Testis (tissue), 2 donors: ENCODE data around the gene SAMD11.

ENCODE experiments used
- POLR2A ChIP-seq: fragments of 450-650 bp; IDR thresholded peaks from one replicate; pipeline ENCODE4 v1.6.1; 2017; ENCODE audit warnings: antibody characterized with exemption, mild to moderate bottlenecking, moderate library complexity
- TF ChIP-seq, protein P1 (sequence below), 3 experiments: fragments of 450-650 bp in 2 of 3; fragments of 200-600 bp in 1 of 3; sonication (generic) in 1 of 3; IDR thresholded peaks; one replicate each; pipeline ENCODE4 v1.5.1; 2016 to 2019; ENCODE audit warnings: antibody characterized with exemption in 3 of 3, mild to moderate bottlenecking in 2 of 3, moderate library complexity in 1 of 3

DNA sequence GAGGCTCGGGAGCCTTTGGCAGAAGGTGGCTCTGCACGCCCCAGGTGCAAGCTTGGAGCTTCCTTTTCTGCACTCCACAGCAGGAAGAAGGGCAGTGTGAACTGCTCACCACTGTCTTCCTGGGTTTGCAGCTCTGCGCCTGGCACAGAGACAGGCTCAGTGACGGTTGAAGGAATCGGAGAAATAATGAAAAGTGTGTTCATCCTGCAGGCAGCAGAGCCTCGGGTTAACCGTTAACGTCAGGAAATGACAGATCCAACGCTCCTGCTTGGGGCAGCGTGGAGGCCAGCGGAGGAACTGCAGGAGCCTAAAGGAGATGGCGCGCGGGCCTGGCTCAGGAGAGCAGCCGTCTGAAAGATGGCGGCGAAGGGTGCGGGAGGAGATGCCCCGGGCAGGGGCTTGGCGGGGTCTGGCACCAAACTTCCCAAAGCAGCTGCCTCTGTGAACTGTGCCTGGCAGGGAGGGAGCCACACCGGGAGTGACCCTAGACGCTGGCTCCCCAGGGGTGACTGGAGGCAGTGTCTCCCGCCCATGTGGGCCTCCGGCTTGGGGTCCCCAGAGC lies 10.9 kb upstream of the SAMD11 start:
- TF ChIP-seq, protein P1, sequence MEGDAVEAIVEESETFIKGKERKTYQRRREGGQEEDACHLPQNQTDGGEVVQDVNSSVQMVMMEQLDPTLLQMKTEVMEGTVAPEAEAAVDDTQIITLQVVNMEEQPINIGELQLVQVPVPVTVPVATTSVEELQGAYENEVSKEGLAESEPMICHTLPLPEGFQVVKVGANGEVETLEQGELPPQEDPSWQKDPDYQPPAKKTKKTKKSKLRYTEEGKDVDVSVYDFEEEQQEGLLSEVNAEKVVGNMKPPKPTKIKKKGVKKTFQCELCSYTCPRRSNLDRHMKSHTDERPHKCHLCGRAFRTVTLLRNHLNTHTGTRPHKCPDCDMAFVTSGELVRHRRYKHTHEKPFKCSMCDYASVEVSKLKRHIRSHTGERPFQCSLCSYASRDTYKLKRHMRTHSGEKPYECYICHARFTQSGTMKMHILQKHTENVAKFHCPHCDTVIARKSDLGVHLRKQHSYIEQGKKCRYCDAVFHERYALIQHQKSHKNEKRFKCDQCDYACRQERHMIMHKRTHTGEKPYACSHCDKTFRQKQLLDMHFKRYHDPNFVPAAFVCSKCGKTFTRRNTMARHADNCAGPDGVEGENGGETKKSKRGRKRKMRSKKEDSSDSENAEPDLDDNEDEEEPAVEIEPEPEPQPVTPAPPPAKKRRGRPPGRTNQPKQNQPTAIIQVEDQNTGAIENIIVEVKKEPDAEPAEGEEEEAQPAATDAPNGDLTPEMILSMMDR (IDR thresholded peaks at IDR 0.05): no peak
- TF ChIP-seq POLR2A: no peak
